ENCODE results near the gene CDC42BPA.

- no peak for TF ChIP-seq CTCF (optimal IDR thresholded peaks at IDR 0.05 in 1 of 3, IDR thresholded peaks at IDR 0.05 in 1 of 3, conservative IDR thresholded peaks at IDR 0.05 in 1 of 3; ENCODE audit: extremely low read depth in 1 of 3, insufficient read depth in 2 of 3, low read length in 3 of 3)
- TF ChIP-seq EZH2 (IDR thresholded peaks at IDR 0.05; ENCODE audit: low read length), result no peak
These were observed 246.3 kb downstream of the CDC42BPA start for GRCh38 chr1:227071895-227072587.
